CD4-positive, alpha-beta T cell treated with Interleukin-10 for 1 hour (primary cell): ENCODE measurements around the gene DGAT2.
"Not testable (repeated sequence)": the region's sequence is repeated elsewhere in the genome, so short reads cannot be mapped to it uniquely, and the experiment has no call there.

Source experiments
- DNase-seq: peaks from one replicate; pipeline ENCODE4 v3.0.0-alpha.2; 2020

The DGAT2 gene

DNA sequence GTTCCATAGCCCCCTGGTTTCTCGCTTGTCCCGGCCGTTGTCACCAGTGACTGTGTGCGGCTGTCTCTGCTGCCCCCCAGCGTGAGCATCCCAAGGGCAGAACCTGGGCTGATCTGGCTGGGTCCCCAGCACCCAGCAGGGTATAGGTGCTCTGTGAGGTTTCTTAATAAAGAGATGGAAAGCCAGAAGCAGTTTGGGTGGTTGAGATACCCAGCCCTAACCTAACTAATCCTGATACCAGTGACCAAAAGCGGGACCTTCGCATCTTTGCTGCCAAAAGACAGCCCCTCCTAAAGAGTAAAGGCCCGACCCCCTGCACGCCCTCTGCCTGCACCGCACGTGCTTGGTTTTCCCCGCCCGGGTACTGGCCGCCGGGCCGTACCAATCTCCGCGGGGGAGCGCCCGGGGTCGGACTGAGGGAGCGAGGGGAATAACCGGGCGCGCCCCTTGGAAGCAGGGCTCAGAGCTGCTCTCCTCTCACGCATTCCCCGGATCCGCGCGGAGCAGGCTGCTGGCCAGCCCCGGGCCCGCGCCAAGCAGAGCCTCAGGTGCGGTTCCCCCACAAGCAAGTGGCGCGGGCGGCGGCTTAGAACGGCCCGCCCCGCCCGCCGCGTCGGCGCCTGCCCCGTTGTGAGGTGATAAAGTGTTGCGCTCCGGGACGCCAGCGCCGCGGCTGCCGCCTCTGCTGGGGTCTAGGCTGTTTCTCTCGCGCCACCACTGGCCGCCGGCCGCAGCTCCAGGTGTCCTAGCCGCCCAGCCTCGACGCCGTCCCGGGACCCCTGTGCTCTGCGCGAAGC is at the start of gene DGAT2:
TSS of gene DGAT2 (plus strand) at position 667 of the 797 bp plus-strand sequence. CDS start 214 bp downstream, outside the sequence.
- DNase-seq: peak; percentile 76

- no peak for DNase-seq
Measured at GRCh38 chr11:75719340-75720239, 49.0 kb upstream of the DGAT2 start.

- no peak for DNase-seq
Measured at GRCh38 chr11:75720639-75721038, 47.9 kb upstream of the DGAT2 start.

GRCh38 chr11:75721852-75722668 is 46.5 kb upstream of the DGAT2 start:
- DNase-seq: no peak

GRCh38 chr11:75722669-75723042 is 45.9 kb upstream of the DGAT2 start:
- no peak for DNase-seq

DNA sequence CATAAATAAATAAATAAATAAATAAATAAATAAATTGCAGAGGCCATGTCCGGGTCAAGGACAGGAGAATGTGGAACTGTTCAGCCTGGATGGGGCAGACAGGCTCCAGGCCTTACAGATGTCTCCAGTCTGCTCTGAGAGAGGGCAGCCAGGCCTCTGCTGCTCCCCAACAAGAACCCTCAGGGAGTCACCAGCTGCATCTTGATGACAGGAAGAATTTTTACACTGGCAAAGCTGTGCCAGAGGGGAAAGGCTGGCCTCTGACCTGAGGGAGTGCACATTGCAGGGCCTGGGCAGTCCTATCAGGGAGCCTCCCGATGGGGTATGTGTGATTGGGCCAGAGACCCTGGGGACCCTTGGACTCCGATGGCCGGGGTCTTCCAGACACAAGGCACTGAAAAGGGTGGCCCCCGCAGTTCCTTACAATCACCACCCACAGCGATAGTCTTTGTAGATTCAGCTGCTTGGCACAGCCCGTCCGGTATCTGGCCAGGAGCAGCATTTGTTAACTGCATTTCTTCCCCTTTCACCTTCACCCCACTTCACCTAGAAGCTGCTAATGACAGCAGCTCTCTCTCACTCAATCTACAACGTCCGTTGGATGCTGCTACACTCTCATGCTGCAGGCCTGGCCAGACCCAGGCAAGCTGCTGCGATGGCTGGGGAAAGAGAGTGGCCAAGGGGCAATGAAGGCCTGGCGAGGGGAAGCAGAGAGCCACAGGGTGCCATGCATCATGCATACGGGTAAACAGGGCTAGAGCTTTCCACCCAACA is 42.8 kb upstream of the DGAT2 start:
- DNase-seq: no peak

- DNase-seq: no peak
Measured at GRCh38 chr11:75728992-75729391, 39.6 kb upstream of the DGAT2 start.

GRCh38 chr11:75731095-75731494 is 37.5 kb upstream of the DGAT2 start:
- DNase-seq: no peak

- DNase-seq: no peak
Measured at GRCh38 chr11:75733071-75733430, 35.5 kb upstream of the DGAT2 start.

DNA sequence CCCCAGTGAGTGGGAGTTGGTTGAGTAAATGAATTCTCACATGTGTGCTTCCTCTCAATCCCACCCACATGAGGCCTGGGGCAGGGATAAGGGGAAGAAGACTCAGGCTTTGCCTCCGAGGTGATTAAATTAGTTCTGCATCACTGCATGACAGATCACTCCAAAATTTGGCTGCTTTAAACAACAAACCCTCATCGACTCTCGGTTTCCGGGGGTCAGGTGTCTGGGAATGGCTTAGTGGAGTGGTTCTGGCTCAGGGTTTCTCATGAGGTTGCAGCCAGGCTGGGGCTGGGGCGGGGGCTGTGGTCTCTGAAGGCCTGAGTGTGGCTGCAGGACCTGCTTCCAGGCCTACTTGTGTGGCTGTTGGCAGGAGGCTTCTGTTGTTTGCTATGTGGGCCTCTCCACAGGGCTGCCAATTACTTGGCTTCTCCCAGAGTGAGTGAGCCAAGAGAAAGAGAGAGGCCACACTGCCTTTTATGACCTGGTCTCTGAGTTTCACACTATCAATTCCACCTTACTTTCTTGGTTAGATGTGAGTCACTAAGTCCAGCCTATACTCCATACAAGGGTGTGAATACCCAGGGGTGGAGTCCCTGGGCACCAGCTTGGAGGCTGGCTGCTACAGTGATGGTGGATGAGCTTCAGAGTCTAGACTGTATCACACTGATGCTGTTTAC is 35.0 kb upstream of the DGAT2 start:
- no peak for DNase-seq

- DNase-seq: no peak
Measured at GRCh38 chr11:75734491-75735180, 33.9 kb upstream of the DGAT2 start.

GRCh38 chr11:75735181-75735845 is 33.3 kb upstream of the DGAT2 start:
- no peak for DNase-seq

DNA sequence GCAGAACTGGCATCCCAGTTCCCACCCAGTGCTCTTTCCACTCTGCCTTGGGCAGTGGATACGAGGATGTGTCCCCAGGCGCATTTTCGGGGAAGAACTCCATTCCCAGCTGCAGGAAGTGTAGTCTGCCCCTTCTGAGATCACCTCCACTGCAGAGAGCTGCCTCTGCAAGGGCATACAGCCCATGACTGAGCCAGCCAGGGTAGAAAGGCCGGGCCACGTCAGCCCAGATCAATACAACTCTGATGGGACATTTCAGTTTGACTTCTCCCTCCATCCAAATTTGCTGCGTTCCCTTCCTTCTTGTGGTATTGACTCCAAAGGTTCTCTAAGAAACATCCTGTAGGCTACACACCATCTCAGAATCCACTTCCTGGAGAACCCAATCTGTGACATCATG is 31.3 kb upstream of the DGAT2 start:
- DNase-seq: no peak

DNA sequence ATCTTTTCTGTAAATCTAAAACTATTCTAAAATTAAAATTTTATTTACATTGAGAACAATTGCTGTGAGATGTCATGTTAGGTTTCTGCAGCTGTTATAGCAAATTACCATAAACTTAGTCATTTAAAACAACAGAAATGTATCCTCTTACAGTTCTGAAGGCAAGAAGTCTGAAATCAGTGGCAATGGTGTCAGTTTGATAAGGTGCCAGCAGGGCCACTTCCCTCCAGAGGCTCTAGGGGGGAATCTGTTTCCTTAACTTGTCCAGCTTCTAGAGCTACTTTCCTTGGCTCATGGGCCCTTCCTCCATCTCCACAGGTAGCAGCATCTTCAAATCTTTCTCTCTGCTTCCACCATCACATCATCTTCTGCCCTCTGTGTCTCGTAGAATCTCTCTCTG is 27.9 kb upstream of the DGAT2 start:
- DNase-seq: no peak

DNA sequence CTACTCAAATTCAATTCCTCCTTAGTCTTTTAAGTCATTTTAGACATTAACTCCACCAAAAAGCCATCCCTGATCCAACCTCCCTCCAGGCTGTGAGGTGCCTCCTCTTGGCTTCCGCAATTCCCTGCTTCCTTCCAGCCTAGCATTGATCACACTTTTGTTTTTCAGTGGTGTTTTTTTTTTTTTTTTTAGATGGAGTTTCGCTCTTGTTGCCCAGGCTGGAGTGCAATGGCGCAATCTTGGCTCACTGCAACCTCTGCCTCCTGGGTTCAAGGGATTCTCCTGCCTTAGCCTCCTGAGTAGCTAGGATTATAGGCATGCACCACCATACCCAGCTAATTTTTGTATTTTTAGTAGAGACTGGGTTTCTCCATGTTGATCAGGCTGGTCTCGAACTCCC is 25.4 kb upstream of the DGAT2 start:
- not testable (repeated sequence) for DNase-seq

DNA sequence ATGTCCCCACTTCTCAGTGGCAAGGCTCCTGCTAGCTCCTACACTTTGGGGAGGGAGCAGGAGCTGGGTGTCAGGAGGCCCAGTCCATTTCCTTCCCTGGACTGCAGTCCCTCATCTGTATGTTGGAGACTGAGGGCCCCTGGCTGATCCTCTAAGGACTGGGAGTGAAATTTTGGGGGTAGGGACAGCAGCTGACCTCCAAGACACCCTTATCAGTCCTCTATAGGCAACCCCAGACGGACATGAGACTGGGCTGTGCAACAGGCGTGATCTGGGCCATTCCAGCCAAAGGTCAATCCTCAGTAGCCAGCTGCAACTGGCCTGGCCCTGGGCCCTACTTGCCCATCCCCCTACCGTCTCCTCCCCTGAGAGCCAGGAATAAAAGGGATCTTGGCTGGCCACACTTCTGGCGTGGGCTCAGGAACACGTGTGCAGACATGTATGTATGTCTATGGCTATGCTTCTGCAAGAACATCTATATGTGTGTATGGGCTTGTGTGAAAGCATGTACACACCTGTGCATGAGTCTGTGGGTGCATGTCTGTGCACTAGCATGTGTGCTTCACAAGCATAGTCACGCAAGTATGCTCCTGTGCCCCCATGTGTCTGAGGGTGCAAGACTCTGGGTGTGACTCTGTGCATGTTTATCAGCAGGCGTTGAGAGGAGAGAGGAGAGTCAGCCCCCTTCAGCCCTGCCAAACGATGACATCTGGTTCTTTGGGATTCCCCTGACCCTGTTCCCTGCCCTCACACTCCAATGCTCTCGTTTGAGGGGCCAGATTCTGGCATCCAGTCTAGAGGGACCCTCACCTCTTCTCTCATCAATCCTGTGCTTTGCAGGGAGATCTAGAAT is 24.6 kb upstream of the DGAT2 start:
- no peak for DNase-seq

DNA sequence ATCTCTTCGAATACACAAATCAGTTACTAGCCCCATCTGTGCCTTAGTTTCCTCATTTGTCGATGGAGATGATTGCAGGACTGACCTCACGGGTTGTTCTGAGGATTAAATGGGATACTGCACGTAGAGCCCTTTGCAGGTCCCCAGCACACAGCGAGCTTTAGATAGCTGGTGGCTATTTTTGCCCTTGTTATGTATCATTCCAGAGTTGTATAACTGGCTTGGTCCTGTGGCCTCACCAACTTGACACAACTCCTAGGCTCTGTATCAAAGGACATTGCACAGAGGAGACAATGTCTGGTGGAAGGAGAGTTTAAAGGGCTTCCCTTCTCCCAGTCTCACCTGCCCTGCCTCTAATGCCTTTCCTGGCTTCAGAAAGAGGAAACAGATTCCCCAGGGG is 22.8 kb upstream of the DGAT2 start:
- DNase-seq: no peak

DNA sequence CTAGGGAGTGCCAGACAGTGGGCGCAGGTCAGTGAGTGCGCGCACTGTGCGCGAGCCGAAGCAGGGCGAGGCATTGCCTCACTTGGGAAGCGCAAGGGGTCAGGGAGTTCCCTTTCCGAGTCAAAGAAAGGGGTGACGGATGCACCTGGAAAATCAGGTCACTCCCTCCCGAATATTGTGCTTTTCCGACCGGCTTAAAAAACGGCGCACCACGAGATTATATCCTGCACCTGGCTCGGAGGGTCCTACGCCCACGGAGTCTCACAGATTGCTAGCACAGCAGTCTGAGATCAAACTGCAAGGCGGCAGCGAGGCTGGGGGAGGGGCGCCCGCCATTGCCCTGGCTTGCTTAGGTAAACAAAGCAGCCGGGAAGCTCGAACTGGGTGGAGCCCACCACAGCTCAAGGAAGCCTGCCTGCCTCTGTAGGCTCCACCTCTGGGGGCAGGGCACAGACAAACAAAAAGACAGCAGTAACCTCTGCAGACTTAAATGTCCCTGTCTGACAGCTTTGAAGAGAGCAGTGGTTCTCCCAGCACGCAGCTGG is 19.8 kb upstream of the DGAT2 start:
- DNase-seq: not testable (repeated sequence)

GRCh38 chr11:75754933-75755332 is 13.6 kb upstream of the DGAT2 start:
- not testable (repeated sequence) for DNase-seq
